ENCODE data around the gene MYB. TPM values are rescaled to one million over a fixed set of nuclear protein-coding genes. Genes with fewer than 3 reads are reported as not detected.
A peak's percentile ranks its signal among the peaks of the same experiment; 100 is the strongest.

Gene MYB
- total RNA-seq, 1 donor from 2014 or later: 0.52 TPM

DNA sequence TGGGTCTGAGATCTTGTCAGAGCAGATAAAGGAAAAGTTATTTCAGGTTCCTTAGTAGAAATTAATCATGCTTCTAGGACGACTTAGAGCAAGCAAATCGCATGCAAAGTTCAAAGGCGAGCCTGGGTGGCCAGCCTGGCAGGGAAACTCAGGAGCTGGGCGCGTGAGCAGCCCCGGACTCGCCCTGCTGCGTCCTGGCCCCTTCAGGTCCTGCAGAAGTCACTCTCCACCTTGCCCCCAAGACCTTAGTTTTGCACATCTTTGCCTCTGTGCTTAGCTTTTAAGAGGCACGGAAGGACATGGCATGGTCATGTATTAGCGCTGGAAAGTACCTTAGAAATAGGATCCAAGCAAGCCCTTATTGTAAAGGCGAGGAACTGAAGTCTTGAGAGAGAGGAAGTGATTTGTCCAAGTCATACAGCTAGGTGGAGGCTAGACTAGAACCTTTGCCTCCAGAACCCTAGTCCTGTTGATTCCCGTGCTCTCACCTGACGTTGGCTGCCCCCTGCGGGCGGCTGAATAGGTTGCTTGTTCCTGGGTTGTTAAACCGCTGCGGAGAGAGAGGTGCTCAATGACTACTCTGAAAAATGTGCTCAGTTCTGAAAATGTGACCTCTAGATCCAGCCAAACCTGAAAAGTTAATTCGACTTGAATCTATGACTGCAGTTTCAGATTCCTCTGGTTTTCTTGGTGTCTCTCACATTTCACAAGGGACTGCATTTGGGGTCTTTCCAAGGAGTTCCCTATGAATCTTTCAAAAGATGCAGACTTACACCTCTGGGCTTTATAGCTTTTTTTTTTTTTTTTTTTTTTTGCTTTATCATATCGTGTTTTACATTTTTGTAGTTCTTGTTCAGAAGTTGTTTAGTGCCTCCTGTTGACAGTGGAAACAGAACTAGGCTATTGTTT, 2.7 kb downstream of the MYB start:
- Histone ChIP-seq H3K4me1 (ENCODE audit: control insufficient read depth in 3 of 3, insufficient read depth in 3 of 3, low read length in 3 of 3) (peaks cover 20 to 26% (median 21%) of the 10 kb centered on the region in 3 donors), H3K36me3 (ENCODE audit: control insufficient read depth in 3 of 3, insufficient read depth in 3 of 3, low read length in 3 of 3) (no peaks in the 10 kb centered on the region), H3K9ac (ENCODE audit: low read depth in 1 of 3, low read length in 3 of 3) (no peak overlapping the region), H3K27me3 (ENCODE audit: control insufficient read depth in 3 of 3, insufficient read depth in 3 of 3, low read length in 3 of 3) (peaks cover 20 to 48% (median 36%) of the 10 kb centered on the region in 3 donors), H3K9me3 (ENCODE audit: control insufficient read depth in 3 of 3, low read length in 3 of 3) (no peaks in the 10 kb centered on the region), H3K4me3 (ENCODE audit: low read length in 3 of 3) (peak overlapping the region; percentile 14 to 72 (median 56)), H3K27ac (ENCODE audit: low read depth, low read length) (no peak overlapping the region)

DNA sequence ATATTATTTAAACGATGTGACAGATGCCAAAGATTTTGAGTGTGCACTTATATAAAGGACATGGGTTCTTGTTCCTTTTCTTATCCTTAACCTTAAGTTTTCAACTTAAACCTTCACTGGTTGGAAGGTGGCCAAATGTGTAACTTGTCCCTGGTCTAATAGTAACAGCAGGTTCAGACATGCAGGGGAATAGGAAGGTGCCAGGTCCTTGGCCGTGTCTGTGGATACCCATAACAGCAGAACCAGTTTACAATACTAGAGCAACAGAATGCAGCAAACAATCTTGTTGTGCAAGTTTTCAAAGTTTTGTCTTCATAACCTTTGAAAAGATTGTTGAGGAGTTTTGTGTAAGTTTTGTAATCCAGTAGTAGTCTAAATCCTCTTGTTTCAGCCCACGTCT, 4.4 kb downstream of the MYB start:
- Histone ChIP-seq H3K27me3 (ENCODE audit: control insufficient read depth in 3 of 3, insufficient read depth in 3 of 3, low read length in 3 of 3) (peaks cover 20 to 48% (median 36%) of the 10 kb centered on the region in 3 donors), H3K36me3 (ENCODE audit: control insufficient read depth in 3 of 3, insufficient read depth in 3 of 3, low read length in 3 of 3) (no peaks in the 10 kb centered on the region), H3K4me3 (ENCODE audit: low read length in 3 of 3) (no peak overlapping the region), H3K27ac (ENCODE audit: low read depth, low read length) (no peak overlapping the region), H3K4me1 (ENCODE audit: control insufficient read depth in 3 of 3, insufficient read depth in 3 of 3, low read length in 3 of 3) (peaks cover 21 to 39% (median 23%) of the 10 kb centered on the region in 3 donors), H3K9me3 (ENCODE audit: control insufficient read depth in 3 of 3, low read length in 3 of 3) (no peaks in the 10 kb centered on the region), H3K9ac (ENCODE audit: low read depth in 1 of 3, low read length in 3 of 3) (no peak overlapping the region)

- H3K27ac ChIP-seq (ENCODE audit: low read depth, low read length): no peak overlapping the region
- peaks cover 21 to 39% (median 23%) of the 10 kb centered on the region in 3 donors for H3K4me1 ChIP-seq (ENCODE audit: control insufficient read depth in 3 of 3, insufficient read depth in 3 of 3, low read length in 3 of 3)
- peaks cover 20 to 48% (median 36%) of the 10 kb centered on the region in 3 donors for H3K27me3 ChIP-seq (ENCODE audit: control insufficient read depth in 3 of 3, insufficient read depth in 3 of 3, low read length in 3 of 3)
- no peaks in the 10 kb centered on the region for H3K36me3 ChIP-seq (ENCODE audit: control insufficient read depth in 3 of 3, insufficient read depth in 3 of 3, low read length in 3 of 3)
- H3K4me3 ChIP-seq (ENCODE audit: low read length in 3 of 3): no peak overlapping the region
- no peaks in the 10 kb centered on the region for H3K9me3 ChIP-seq (ENCODE audit: control insufficient read depth in 3 of 3, low read length in 3 of 3)
- no peak overlapping the region for H3K9ac ChIP-seq (ENCODE audit: low read depth in 1 of 3, low read length in 3 of 3)
These were observed 5.1 kb downstream of the MYB start for GRCh38 chr6:135186255-135186654.

- Histone ChIP-seq H3K9me3 (ENCODE audit: control insufficient read depth in 3 of 3, low read length in 3 of 3) (no peaks in the 10 kb centered on the region), H3K27ac (ENCODE audit: low read depth, low read length) (no peak overlapping the region), H3K36me3 (ENCODE audit: control insufficient read depth in 3 of 3, insufficient read depth in 3 of 3, low read length in 3 of 3) (no peaks in the 10 kb centered on the region), H3K27me3 (ENCODE audit: control insufficient read depth in 3 of 3, insufficient read depth in 3 of 3, low read length in 3 of 3) (peaks cover 17 to 40% (median 34%) of the 10 kb centered on the region in 3 donors), H3K9ac (ENCODE audit: low read depth in 1 of 3, low read length in 3 of 3) (no peak overlapping the region), H3K4me3 (ENCODE audit: low read length in 3 of 3) (no peak overlapping the region), H3K4me1 (ENCODE audit: control insufficient read depth in 3 of 3, insufficient read depth in 3 of 3, low read length in 3 of 3) (peaks cover 11 to 29% (median 14%) of the 10 kb centered on the region in 3 donors)
These were observed 6.3 kb downstream of the MYB start for GRCh38 chr6:135187372-135187771.

DNA sequence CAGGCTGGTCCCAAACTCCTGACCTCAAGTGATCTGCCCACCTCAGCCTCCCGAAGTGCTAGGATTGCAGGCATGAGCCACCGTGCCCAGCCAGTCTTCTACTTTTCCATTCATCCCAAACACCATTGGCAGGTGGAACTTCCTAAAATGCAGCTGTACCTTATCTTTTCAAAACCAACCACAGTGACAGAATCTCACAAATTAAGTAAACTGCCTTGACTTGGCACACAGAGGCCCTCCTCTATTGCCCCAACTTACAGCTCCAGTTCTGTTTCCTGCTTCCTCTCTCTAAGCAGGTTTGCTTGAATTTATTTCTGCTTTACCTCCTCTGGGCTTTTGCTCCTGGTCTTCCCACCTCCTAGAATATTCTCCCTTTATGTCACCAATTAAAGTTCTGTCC, 7.6 kb downstream of the MYB start:
- no peak overlapping the region for H3K27ac ChIP-seq (ENCODE audit: low read depth, low read length)
- H3K4me3 ChIP-seq (ENCODE audit: low read length in 3 of 3): no peak overlapping the region
- H3K36me3 ChIP-seq (ENCODE audit: control insufficient read depth in 3 of 3, insufficient read depth in 3 of 3, low read length in 3 of 3): no peaks in the 10 kb centered on the region
- H3K9ac ChIP-seq (ENCODE audit: low read depth in 1 of 3, low read length in 3 of 3): no peak overlapping the region
- H3K4me1 ChIP-seq (ENCODE audit: control insufficient read depth in 3 of 3, insufficient read depth in 3 of 3, low read length in 3 of 3): peaks cover 1 to 19% (median 5%) of the 10 kb centered on the region in 3 donors
- H3K9me3 ChIP-seq (ENCODE audit: control insufficient read depth in 3 of 3, low read length in 3 of 3): no peaks in the 10 kb centered on the region
- peaks cover 9 to 26% (median 21%) of the 10 kb centered on the region in 3 donors for H3K27me3 ChIP-seq (ENCODE audit: control insufficient read depth in 3 of 3, insufficient read depth in 3 of 3, low read length in 3 of 3)

DNA sequence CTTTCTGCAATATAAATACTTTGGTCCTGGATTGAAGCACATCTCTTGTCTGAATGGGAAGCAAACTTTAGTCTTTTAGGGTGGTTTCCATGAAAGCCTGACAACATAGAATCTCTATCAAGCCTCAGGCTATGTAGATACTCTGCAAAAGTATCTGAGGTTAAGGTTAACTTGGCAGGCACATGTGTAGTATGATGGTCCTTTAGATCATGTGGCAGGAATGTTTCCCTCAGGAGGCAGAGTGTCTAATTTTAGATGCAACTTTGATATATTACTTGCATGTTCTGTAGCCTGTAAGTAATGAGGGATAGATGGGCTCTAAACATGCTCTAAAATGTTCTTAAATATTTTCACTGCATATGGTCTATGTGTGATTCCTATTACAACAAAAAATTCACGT, 8.2 kb downstream of the MYB start:
- Histone ChIP-seq H3K27me3 (ENCODE audit: control insufficient read depth in 3 of 3, insufficient read depth in 3 of 3, low read length in 3 of 3) (peaks cover 2 to 20% (median 15%) of the 10 kb centered on the region in 3 donors), H3K4me1 (ENCODE audit: control insufficient read depth in 3 of 3, insufficient read depth in 3 of 3, low read length in 3 of 3) (peaks cover 0 to 16% (median 4%) of the 10 kb centered on the region in 3 donors), H3K9ac (ENCODE audit: low read depth in 1 of 3, low read length in 3 of 3) (no peak overlapping the region), H3K4me3 (ENCODE audit: low read length in 3 of 3) (peak overlapping the region in 1 of 3 donors; percentile 7), H3K9me3 (ENCODE audit: control insufficient read depth in 3 of 3, low read length in 3 of 3) (no peaks in the 10 kb centered on the region), H3K36me3 (ENCODE audit: control insufficient read depth in 3 of 3, insufficient read depth in 3 of 3, low read length in 3 of 3) (no peaks in the 10 kb centered on the region), H3K27ac (ENCODE audit: low read depth, low read length) (no peak overlapping the region)

DNA sequence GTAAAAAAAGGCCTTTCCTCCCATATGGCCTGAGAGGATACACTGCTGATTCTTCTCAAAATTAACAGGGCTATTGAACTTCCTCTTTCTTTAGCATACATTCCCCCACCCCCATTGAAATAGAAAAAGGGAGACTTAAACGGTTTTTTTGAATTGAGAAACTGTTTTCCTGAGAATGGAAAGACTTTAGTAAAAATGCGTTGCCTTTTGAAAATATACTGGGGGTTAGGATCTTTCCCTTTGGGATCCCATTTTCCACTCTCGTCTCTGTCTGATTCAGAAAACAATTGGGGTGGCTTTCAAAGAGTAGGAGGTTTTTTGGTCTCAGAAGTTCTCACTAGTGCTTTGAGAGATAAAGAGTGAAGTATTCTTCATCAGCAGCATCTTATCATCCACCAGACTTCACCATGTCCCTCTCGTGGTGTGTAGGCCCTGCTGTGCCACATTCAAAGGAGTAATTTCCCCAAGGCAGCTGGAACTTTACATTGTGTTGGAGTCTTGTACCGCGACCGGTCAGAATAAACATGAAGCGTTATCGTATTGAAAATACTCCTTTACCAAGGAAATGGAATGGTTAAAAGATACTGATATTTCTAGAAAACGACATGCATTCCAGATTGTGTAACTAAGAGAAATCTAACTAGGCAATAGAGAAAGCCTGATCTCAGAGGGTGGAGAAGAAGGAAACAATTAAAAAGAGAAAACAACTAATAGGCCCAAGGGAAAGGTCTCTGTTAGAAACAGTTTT, 10.6 kb downstream of the MYB start:
- Histone ChIP-seq H3K9me3 (ENCODE audit: control insufficient read depth in 3 of 3, low read length in 3 of 3) (no peaks in the 10 kb centered on the region), H3K4me1 (ENCODE audit: control insufficient read depth in 3 of 3, insufficient read depth in 3 of 3, low read length in 3 of 3) (peaks cover 0 to 16% (median 4%) of the 10 kb centered on the region in 3 donors), H3K36me3 (ENCODE audit: control insufficient read depth in 3 of 3, insufficient read depth in 3 of 3, low read length in 3 of 3) (no peaks in the 10 kb centered on the region), H3K27me3 (ENCODE audit: control insufficient read depth in 3 of 3, insufficient read depth in 3 of 3, low read length in 3 of 3) (peaks cover 0 to 3% (median 0%) of the 10 kb centered on the region in 3 donors), H3K9ac (ENCODE audit: low read depth in 1 of 3, low read length in 3 of 3) (no peak overlapping the region), H3K4me3 (ENCODE audit: low read length in 3 of 3) (no peak overlapping the region), H3K27ac (ENCODE audit: low read depth, low read length) (no peak overlapping the region)

- no peaks in the 10 kb centered on the region for H3K9me3 ChIP-seq (ENCODE audit: control insufficient read depth in 3 of 3, low read length in 3 of 3)
- no peak overlapping the region for H3K9ac ChIP-seq (ENCODE audit: low read depth in 1 of 3, low read length in 3 of 3)
- peaks cover 0 to 16% (median 4%) of the 10 kb centered on the region in 3 donors for H3K4me1 ChIP-seq (ENCODE audit: control insufficient read depth in 3 of 3, insufficient read depth in 3 of 3, low read length in 3 of 3)
- no peak overlapping the region for H3K4me3 ChIP-seq (ENCODE audit: low read length in 3 of 3)
- no peak overlapping the region for H3K27ac ChIP-seq (ENCODE audit: low read depth, low read length)
- no peaks in the 10 kb centered on the region for H3K27me3 ChIP-seq (ENCODE audit: control insufficient read depth in 3 of 3, insufficient read depth in 3 of 3, low read length in 3 of 3)
- no peaks in the 10 kb centered on the region for H3K36me3 ChIP-seq (ENCODE audit: control insufficient read depth in 3 of 3, insufficient read depth in 3 of 3, low read length in 3 of 3)
These were observed 11.4 kb downstream of the MYB start for GRCh38 chr6:135192256-135193174.

DNA sequence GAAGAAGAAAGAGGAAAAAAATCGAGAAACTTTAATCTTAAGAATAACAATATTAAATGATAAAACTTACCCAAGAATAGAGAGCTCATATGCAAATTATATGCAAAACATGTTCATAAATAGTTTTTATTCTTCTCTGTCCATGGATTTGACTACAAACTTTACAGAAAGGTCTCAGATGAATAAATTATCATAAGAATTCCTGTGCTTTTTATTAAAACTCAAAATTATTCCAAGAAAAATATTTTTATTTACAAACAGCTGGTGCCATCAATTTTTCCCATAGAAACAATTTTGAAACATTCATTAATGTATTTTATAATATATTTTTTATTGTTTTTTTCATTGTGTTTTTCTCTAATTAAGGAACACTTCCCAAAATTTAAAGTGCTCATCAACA, 12.1 kb downstream of the MYB start:
- no peak overlapping the region for H3K27ac ChIP-seq (ENCODE audit: low read depth, low read length)
- no peaks in the 10 kb centered on the region for H3K27me3 ChIP-seq (ENCODE audit: control insufficient read depth in 3 of 3, insufficient read depth in 3 of 3, low read length in 3 of 3)
- no peaks in the 10 kb centered on the region for H3K36me3 ChIP-seq (ENCODE audit: control insufficient read depth in 3 of 3, insufficient read depth in 3 of 3, low read length in 3 of 3)
- H3K9me3 ChIP-seq (ENCODE audit: control insufficient read depth in 3 of 3, low read length in 3 of 3): no peaks in the 10 kb centered on the region
- no peak overlapping the region for H3K9ac ChIP-seq (ENCODE audit: low read depth in 1 of 3, low read length in 3 of 3)
- H3K4me1 ChIP-seq (ENCODE audit: control insufficient read depth in 3 of 3, insufficient read depth in 3 of 3, low read length in 3 of 3): peaks cover 0 to 16% (median 4%) of the 10 kb centered on the region in 3 donors
- H3K4me3 ChIP-seq (ENCODE audit: low read length in 3 of 3): no peak overlapping the region

All from skeletal muscle tissue (tissue), 4 donors.